ENCODE results near the gene DTWD2. TPM values are rescaled to one million over a fixed set of nuclear protein-coding genes. Genes with fewer than 3 reads are reported as not detected.

Gene DTWD2, protein sequence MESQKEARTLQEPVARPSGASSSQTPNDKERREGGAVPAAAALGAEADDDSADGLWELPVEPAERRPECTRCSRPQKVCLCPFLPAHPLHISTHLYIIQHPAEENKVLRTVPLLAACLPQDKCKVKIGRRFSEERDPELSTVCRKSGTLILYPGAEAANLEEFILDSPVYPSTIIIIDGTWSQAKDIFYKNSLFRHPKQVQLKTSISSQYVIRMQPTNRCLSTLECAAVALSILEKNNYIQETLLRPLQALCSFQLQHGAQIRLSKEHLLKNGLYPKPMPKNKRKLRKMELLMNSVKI
- 3.5 and 4.4 TPM in 2 replicates for total RNA-seq (ENCODE audit: low replicate concordance)
- long read RNA-seq: 0 reads

DNA sequence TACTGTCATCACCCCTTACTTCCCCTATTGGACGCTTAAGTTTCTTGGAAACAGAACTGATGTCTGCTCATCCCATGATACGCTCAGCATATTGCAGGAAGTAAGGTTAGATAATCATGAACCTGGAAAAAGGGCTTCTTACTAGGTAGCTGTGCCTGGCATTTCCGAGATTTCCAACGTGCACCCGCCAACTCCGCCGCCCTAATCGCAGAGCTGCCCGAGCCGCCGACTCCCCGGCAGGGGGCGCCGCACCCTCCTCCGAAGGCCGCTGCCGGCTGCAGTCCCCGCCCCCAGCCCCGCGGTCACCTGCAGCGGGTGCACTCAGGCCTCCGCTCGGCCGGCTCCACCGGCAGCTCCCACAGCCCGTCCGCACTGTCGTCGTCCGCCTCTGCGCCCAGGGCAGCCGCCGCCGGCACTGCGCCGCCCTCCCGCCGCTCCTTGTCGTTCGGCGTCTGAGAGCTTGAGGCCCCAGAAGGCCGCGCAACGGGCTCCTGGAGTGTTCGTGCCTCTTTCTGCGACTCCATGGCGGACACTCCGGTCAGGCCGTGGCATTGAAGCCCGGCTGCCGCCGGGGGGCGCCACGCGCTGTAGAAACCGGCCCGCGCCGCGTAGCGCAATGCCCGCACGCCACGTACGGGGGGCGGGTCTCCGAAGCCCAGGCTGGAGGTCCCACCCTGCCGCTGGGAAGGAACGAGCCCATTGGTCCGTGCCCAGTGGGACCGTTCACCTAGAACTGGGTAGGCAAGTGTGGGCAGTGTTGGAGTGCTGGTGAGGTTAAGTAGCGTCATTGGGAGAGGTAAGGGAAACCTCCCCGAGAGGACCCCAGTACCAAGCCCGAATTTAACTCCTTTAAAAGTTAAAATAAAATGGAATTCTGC, at the start of gene DTWD2:
Gene DTWD2, minus strand, starts transcription at position 560 of the 878 bp plus-strand sequence. Its CDS starts 36 bp downstream, at position 524.
- peak within 1 kb of the TSS; percentile 69 for H3K27ac Mint-ChIP-seq
- peaks cover 4% of the 10 kb centered on the region for H3K36me3 Mint-ChIP-seq
- peaks cover 7% of the 10 kb centered on the region for H3K4me1 Mint-ChIP-seq (ENCODE audit: unreplicated experiment)
- peak within 1 kb of the TSS; percentile 85 for H3K4me3 Mint-ChIP-seq
- no peaks in the 10 kb centered on the region for H3K9me3 Mint-ChIP-seq
- DNase-seq (ENCODE audit: extremely low spot score, unreplicated experiment): peak; percentile 95
- H3K27me3 Mint-ChIP-seq: no peaks in the 10 kb centered on the region
- TF ChIP-seq, protein P1, sequence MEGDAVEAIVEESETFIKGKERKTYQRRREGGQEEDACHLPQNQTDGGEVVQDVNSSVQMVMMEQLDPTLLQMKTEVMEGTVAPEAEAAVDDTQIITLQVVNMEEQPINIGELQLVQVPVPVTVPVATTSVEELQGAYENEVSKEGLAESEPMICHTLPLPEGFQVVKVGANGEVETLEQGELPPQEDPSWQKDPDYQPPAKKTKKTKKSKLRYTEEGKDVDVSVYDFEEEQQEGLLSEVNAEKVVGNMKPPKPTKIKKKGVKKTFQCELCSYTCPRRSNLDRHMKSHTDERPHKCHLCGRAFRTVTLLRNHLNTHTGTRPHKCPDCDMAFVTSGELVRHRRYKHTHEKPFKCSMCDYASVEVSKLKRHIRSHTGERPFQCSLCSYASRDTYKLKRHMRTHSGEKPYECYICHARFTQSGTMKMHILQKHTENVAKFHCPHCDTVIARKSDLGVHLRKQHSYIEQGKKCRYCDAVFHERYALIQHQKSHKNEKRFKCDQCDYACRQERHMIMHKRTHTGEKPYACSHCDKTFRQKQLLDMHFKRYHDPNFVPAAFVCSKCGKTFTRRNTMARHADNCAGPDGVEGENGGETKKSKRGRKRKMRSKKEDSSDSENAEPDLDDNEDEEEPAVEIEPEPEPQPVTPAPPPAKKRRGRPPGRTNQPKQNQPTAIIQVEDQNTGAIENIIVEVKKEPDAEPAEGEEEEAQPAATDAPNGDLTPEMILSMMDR (conservative IDR thresholded peaks at IDR 0.05): peak; percentile 95

DNA sequence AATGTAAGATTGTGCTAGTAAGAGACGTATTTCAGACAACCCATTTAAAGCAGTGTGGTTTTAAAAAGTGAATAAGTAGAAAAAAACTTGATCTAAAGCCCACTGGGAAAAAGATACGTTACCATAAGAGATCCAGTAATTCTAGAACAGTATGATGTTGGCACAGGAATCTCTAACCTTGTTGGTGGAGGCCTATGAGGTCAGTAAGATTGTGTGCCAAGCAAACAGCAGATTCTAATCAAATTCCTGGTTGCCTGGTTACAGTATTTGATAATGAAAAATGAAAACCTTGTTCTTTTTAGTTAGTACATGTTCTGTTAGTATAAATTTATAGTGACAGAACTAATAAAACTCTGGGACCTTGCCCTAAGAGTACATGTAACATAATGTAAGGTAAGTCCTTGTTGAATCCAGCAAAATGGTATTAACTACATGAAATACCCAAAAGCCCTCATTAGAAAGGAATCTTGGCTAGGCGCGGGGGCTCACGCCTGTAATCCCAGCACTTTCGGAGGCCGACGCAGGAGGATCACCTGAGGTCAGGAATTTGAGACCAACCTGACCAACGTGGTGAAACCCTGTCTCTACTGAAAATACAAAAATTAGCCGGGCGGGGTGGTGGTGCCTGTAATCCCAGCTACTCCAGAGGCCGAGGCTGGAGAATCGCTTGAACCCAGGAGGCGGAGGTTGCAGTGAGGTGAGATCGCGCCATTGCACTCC, 49.3 kb upstream of the DTWD2 start:
- no peak for DNase-seq (ENCODE audit: extremely low spot score, unreplicated experiment)
- Mint-ChIP-seq H3K4me1 (ENCODE audit: unreplicated experiment) (no peaks in the 10 kb centered on the region), H3K36me3 (no peaks in the 10 kb centered on the region), H3K4me3 (no peak overlapping the region), H3K27ac (no peak overlapping the region), H3K27me3 (no peaks in the 10 kb centered on the region), H3K9me3 (peaks cover 3% of the 10 kb centered on the region)
- TF ChIP-seq, protein P1 (conservative IDR thresholded peaks at IDR 0.05): no peak

DNA sequence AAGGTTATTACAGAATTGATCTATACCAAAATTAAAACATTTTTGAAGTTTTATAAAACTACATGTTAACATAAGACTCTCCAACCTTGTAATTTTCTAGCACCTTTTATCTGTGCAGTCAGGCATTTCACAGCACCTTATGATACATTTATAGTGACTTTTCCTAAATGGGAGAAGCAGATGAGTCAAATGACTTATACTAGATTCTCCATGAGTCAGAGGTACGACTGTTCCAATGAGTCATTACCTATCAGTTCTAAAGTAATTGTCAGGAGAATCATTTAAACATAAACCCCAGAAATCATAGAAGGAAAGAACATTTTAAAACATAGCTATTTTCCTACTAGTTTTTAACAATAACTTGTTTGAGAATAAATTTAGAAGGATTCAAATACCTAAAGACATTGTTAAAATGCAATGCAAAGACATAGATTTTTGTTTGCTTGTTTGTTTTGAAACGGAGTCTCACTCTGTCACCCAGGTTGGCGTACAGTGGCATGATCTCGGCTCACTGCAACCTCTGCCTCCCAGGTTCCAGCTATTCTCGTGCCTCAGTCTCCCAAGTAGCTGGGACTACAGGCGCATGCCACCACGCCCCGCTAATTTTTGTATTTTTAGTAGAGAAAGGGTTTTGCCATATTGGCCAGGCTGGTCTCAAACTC, 47.9 kb upstream of the DTWD2 start:
- Mint-ChIP-seq H3K36me3 (no peaks in the 10 kb centered on the region), H3K4me3 (no peak overlapping the region), H3K27me3 (no peaks in the 10 kb centered on the region), H3K9me3 (peaks cover 3% of the 10 kb centered on the region), H3K4me1 (ENCODE audit: unreplicated experiment) (no peaks in the 10 kb centered on the region), H3K27ac (no peak overlapping the region)
- no peak for DNase-seq (ENCODE audit: extremely low spot score, unreplicated experiment)
- TF ChIP-seq, protein P1 (conservative IDR thresholded peaks at IDR 0.05): no peak

DNA sequence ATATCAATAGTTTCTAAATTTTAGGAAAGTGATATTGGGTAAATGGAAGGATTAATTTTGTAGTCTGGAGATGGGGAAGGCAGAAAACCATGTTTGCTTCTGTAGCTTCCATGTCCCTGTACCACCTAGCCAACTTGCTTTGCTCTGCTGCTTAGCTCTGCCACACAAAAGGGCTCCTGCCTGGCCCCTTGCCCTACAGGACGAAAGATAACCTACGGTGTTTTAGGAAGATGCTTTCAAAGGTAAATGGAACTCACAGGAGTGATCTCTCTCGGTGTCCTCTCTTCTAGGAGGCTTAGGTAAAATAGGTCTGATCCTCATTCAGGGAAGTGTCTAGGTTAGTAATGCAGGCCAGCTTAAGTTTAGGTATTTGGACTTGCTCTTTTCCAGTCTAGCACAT, 44.8 kb upstream of the DTWD2 start:
- Mint-ChIP-seq H3K27me3 (no peaks in the 10 kb centered on the region), H3K36me3 (no peaks in the 10 kb centered on the region), H3K4me1 (ENCODE audit: unreplicated experiment) (no peaks in the 10 kb centered on the region), H3K9me3 (peaks cover 5% of the 10 kb centered on the region), H3K27ac (no peak overlapping the region), H3K4me3 (no peak overlapping the region)
- TF ChIP-seq, protein P1 (conservative IDR thresholded peaks at IDR 0.05): no peak
- DNase-seq (ENCODE audit: extremely low spot score, unreplicated experiment): no peak

DNA sequence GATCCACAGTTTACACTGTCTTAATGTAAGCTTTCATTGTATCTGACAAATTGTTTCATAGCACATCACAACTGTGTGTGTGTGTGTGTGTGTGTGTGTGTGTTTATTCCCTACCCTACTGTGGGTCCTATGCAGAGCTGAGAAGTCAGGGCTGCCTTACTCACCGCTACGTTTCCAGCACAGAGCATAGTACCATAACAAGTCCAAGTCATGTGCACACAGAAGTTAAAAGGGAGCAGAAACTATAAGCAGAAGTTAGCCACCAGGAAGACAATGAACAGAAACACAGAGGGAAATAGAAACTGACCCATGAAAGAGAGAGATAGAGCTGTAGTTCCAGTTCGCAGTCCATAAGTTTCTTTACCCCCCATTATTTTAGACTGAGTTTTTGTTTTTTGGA, 44.3 kb upstream of the DTWD2 start:
- no peak overlapping the region for H3K27ac Mint-ChIP-seq
- peaks cover 5% of the 10 kb centered on the region for H3K9me3 Mint-ChIP-seq
- no peak for DNase-seq (ENCODE audit: extremely low spot score, unreplicated experiment)
- TF ChIP-seq, protein P1 (conservative IDR thresholded peaks at IDR 0.05): no peak
- H3K27me3 Mint-ChIP-seq: no peaks in the 10 kb centered on the region
- H3K4me1 Mint-ChIP-seq (ENCODE audit: unreplicated experiment): no peaks in the 10 kb centered on the region
- H3K4me3 Mint-ChIP-seq: no peak overlapping the region
- no peaks in the 10 kb centered on the region for H3K36me3 Mint-ChIP-seq

All from type B pancreatic cell (in vitro differentiated cells).